ENCODE data around the gene KRTAP4-11. TPM values are rescaled to one million over a fixed set of nuclear protein-coding genes. Genes with fewer than 3 reads are reported as not detected.
"Not testable (repeated sequence)": the region's sequence is repeated elsewhere in the genome, so short reads cannot be mapped to it uniquely, and the experiment has no call there.

KRTAP4-11 gene
- total and polyA plus RNA-seq, 2 donors (not counting 1 experiment from before 2014, with no cell fraction given): not detected

GRCh38 chr17:41151525-41151924 lies 33.4 kb upstream of the KRTAP4-11 start:
- no peak overlapping the region for H3K9ac ChIP-seq (ENCODE audit: insufficient read depth, low read length)
- no peak for DNase-seq (ENCODE audit: low read depth in 2 of 2)
- no peaks in the 10 kb centered on the region for H3K9me3 ChIP-seq (ENCODE audit: control insufficient read depth, insufficient read depth, low read depth, low read length)
- no peaks in the 10 kb centered on the region for H3K27me3 ChIP-seq (ENCODE audit: control insufficient read depth, insufficient read depth, low read length)
- H3K79me2 ChIP-seq (ENCODE audit: control insufficient read depth, insufficient read depth, low read length): no peaks in the 10 kb centered on the region
- H3K4me2 ChIP-seq (ENCODE audit: extremely low read depth, insufficient read depth, low read length): no peak overlapping the region
- no peaks in the 10 kb centered on the region for H3K36me3 ChIP-seq (ENCODE audit: control insufficient read depth, insufficient read depth, low read length)
- TF ChIP-seq CTCF (conservative IDR thresholded peaks at IDR 0.05 in 1 of 2, IDR thresholded peaks at IDR 0.05 in 1 of 2; ENCODE audit: low read depth in 1 of 2, low read length in 2 of 2) (no peak), EZH2 (IDR thresholded peaks at IDR 0.05; ENCODE audit: low read length, missing control alignments) (no peak)
- no peaks in the 10 kb centered on the region for H3K4me1 ChIP-seq (ENCODE audit: control insufficient read depth, extremely low read depth, insufficient read depth, low read length)
- H3K27ac ChIP-seq (ENCODE audit: insufficient read depth, low read length): no peak overlapping the region
- no peak overlapping the region for H3K4me3 ChIP-seq (replicated peaks in 1 of 4; ENCODE audit: control extremely low read depth in 1 of 4, insufficient read depth in 1 of 4, low read depth in 3 of 4, low read length in 4 of 4)
- no peak overlapping the region for H2AFZ ChIP-seq (ENCODE audit: low read length)
- no peaks in the 10 kb centered on the region for H4K20me1 ChIP-seq (ENCODE audit: control insufficient read depth, extremely low read depth, insufficient read depth, low read length)

- no peaks in the 10 kb centered on the region for H3K27me3 ChIP-seq (ENCODE audit: control insufficient read depth, insufficient read depth, low read length)
- DNase-seq (ENCODE audit: low read depth in 2 of 2): no peak
- no peak overlapping the region for H3K4me2 ChIP-seq (ENCODE audit: extremely low read depth, insufficient read depth, low read length)
- TF ChIP-seq EZH2 (IDR thresholded peaks at IDR 0.05; ENCODE audit: low read length, missing control alignments): no peak
- TF ChIP-seq CTCF (conservative IDR thresholded peaks at IDR 0.05 in 1 of 2, IDR thresholded peaks at IDR 0.05 in 1 of 2; ENCODE audit: low read depth in 1 of 2, low read length in 2 of 2): no peak
- no peak overlapping the region for H2AFZ ChIP-seq (ENCODE audit: low read length)
- no peak overlapping the region for H3K9ac ChIP-seq (ENCODE audit: insufficient read depth, low read length)
- no peak overlapping the region for H3K4me3 ChIP-seq (replicated peaks in 1 of 4; ENCODE audit: control extremely low read depth in 1 of 4, insufficient read depth in 1 of 4, low read depth in 3 of 4, low read length in 4 of 4)
- no peaks in the 10 kb centered on the region for H4K20me1 ChIP-seq (ENCODE audit: control insufficient read depth, extremely low read depth, insufficient read depth, low read length)
- no peaks in the 10 kb centered on the region for H3K4me1 ChIP-seq (ENCODE audit: control insufficient read depth, extremely low read depth, insufficient read depth, low read length)
- H3K36me3 ChIP-seq (ENCODE audit: control insufficient read depth, insufficient read depth, low read length): no peaks in the 10 kb centered on the region
- no peaks in the 10 kb centered on the region for H3K9me3 ChIP-seq (ENCODE audit: control insufficient read depth, insufficient read depth, low read depth, low read length)
- no peaks in the 10 kb centered on the region for H3K79me2 ChIP-seq (ENCODE audit: control insufficient read depth, insufficient read depth, low read length)
- H3K27ac ChIP-seq (ENCODE audit: insufficient read depth, low read length): no peak overlapping the region
Measured at GRCh38 chr17:41150026-41150425, 31.9 kb upstream of the KRTAP4-11 start.

GRCh38 chr17:41149652-41149985 lies 31.4 kb upstream of the KRTAP4-11 start, which contains the start of gene KRTAP4-5:
TSS of gene KRTAP4-5 (minus strand) at chr17:41149825. CDS start at chr17:41149767, 58 bp downstream.
- Histone ChIP-seq H3K27ac (ENCODE audit: insufficient read depth, low read length) (no peak within 1 kb of the TSS), H3K4me1 (ENCODE audit: control insufficient read depth, extremely low read depth, insufficient read depth, low read length) (no peaks in the 10 kb centered on the region), H3K27me3 (ENCODE audit: control insufficient read depth, insufficient read depth, low read length) (no peaks in the 10 kb centered on the region), H2AFZ (ENCODE audit: low read length) (no peak within 1 kb of the TSS), H4K20me1 (ENCODE audit: control insufficient read depth, extremely low read depth, insufficient read depth, low read length) (no peaks in the 10 kb centered on the region), H3K9ac (ENCODE audit: insufficient read depth, low read length) (no peak within 1 kb of the TSS), H3K79me2 (ENCODE audit: control insufficient read depth, insufficient read depth, low read length) (no peaks in the 10 kb centered on the region), H3K36me3 (ENCODE audit: control insufficient read depth, insufficient read depth, low read length) (no peaks in the 10 kb centered on the region), H3K4me3 (replicated peaks in 1 of 4; ENCODE audit: control extremely low read depth in 1 of 4, insufficient read depth in 1 of 4, low read depth in 3 of 4, low read length in 4 of 4) (no peak within 1 kb of the TSS), H3K4me2 (ENCODE audit: extremely low read depth, insufficient read depth, low read length) (no peak within 1 kb of the TSS), H3K9me3 (ENCODE audit: control insufficient read depth, insufficient read depth, low read depth, low read length) (no peaks in the 10 kb centered on the region)
- no peak for DNase-seq (ENCODE audit: low read depth in 2 of 2)
- TF ChIP-seq CTCF (conservative IDR thresholded peaks at IDR 0.05 in 1 of 2, IDR thresholded peaks at IDR 0.05 in 1 of 2; ENCODE audit: low read depth in 1 of 2, low read length in 2 of 2) (no peak), EZH2 (IDR thresholded peaks at IDR 0.05; ENCODE audit: low read length, missing control alignments) (no peak)

GRCh38 chr17:41148971-41149651 lies 30.9 kb upstream of the KRTAP4-11 start:
- H3K4me1 ChIP-seq (ENCODE audit: control insufficient read depth, extremely low read depth, insufficient read depth, low read length); H3K79me2 ChIP-seq (ENCODE audit: control insufficient read depth, insufficient read depth, low read length); H2AFZ ChIP-seq (ENCODE audit: low read length); H4K20me1 ChIP-seq (ENCODE audit: control insufficient read depth, extremely low read depth, insufficient read depth, low read length); H3K4me3 ChIP-seq (replicated peaks in 1 of 4; ENCODE audit: control extremely low read depth in 1 of 4, insufficient read depth in 1 of 4, low read depth in 3 of 4, low read length in 4 of 4); H3K27ac ChIP-seq (ENCODE audit: insufficient read depth, low read length); H3K27me3 ChIP-seq (ENCODE audit: control insufficient read depth, insufficient read depth, low read length); H3K9ac ChIP-seq (ENCODE audit: insufficient read depth, low read length); H3K9me3 ChIP-seq (ENCODE audit: control insufficient read depth, insufficient read depth, low read depth, low read length); H3K36me3 ChIP-seq (ENCODE audit: control insufficient read depth, insufficient read depth, low read length); DNase-seq (ENCODE audit: low read depth in 2 of 2); H3K4me2 ChIP-seq (ENCODE audit: extremely low read depth, insufficient read depth, low read length): not testable (repeated sequence)
